Calu3 (cell line): ENCODE measurements around the gene PLCH2. TPM values are rescaled to one million over a fixed set of nuclear protein-coding genes. Genes with fewer than 3 reads are reported as not detected.

Experiments
- BruUV-seq: library from RNA; stranded (reverse); fragments of 400-500 nt; replicated peaks from 2 replicates; lab custom pipeline; 2021; lab: Mats Ljungman, UMichigan
- CTCF ChIA-PET: fragments of 300-600 bp; sonication (Branson Sonifier 250); formaldehyde crosslinking; loops from one replicate; lab custom pipeline; 2022; ENCODE audit warnings: antibody characterized with exemption; lab: Charles Lee
- DNase-seq: peaks from one replicate; pipeline ENCODE4 v3.0.0; 2022
- H3K27ac Mint-ChIP-seq: one replicate; pipeline ENCODE4 v1.8.0; 2022; ENCODE audit warnings: mixed read lengths; ENCODE audit not compliant: unreplicated experiment
- H3K27me3 Mint-ChIP-seq: one replicate; pipeline ENCODE4 v1.8.0; 2022; ENCODE audit warnings: mixed read lengths; ENCODE audit not compliant: unreplicated experiment
- H3K36me3 Mint-ChIP-seq: one replicate; pipeline ENCODE4 v1.8.0; 2022; ENCODE audit warnings: mild to moderate bottlenecking, moderate library complexity, mixed read lengths; ENCODE audit not compliant: insufficient read depth, unreplicated experiment
- H3K4me1 Mint-ChIP-seq: one replicate; pipeline ENCODE4 v1.8.0; 2022; ENCODE audit warnings: mild to moderate bottlenecking, low read depth, mixed read lengths; ENCODE audit not compliant: unreplicated experiment
- H3K4me3 Mint-ChIP-seq: one replicate; pipeline ENCODE4 v1.8.0; 2022; ENCODE audit warnings: mild to moderate bottlenecking, low read depth, moderate library complexity, mixed read lengths; ENCODE audit not compliant: unreplicated experiment
- H3K9me3 Mint-ChIP-seq: one replicate; pipeline ENCODE4 v1.8.0; 2022; ENCODE audit warnings: low read depth, mixed read lengths; ENCODE audit not compliant: unreplicated experiment
- CTCF ChIP-seq: fragments of 200-600 bp; IDR thresholded peaks from one replicate; pipeline ENCODE4 v1.8.0; 2022; ENCODE audit warnings: antibody characterized with exemption; ENCODE audit not compliant: unreplicated experiment
- intact Hi-C: fragments of 100-400 bp; cut with micrococcal nuclease; formaldehyde crosslinking; loops from one replicate; pipeline ENCODE4 v1.10.0; 2022; ENCODE audit not compliant: unreplicated experiment
- total RNA-seq: library from RNA; stranded (reverse); gene quantifications from 2 replicates; pipeline ENCODE4 v1.2.3, GENCODE V29; 2022

PLCH2 gene
- total RNA-seq, 1 experiment from 2014 or later, result 3.1 TPM

GRCh38 chr1:2507744-2508155 is 31.7 kb downstream of the PLCH2 start:
- no peaks in the 10 kb centered on the region for H3K4me1 Mint-ChIP-seq
- peaks cover 7% of the 10 kb centered on the region for H3K36me3 Mint-ChIP-seq
- TF ChIP-seq CTCF, result no peak
- DNase-seq, result no peak
- H3K4me3 Mint-ChIP-seq, result no peak overlapping the region
- intact Hi-C loops, result no loop called here
- BruUV-seq, result no TSS peak
- CTCF ChIA-PET, result no interaction called here
- no peaks in the 10 kb centered on the region for H3K27me3 Mint-ChIP-seq
- H3K9me3 Mint-ChIP-seq, result no peaks in the 10 kb centered on the region
- no peak overlapping the region for H3K27ac Mint-ChIP-seq

- no TSS peak for BruUV-seq
- no peak for DNase-seq
- Mint-ChIP-seq H3K27ac (no peak overlapping the region), H3K9me3 (no peaks in the 10 kb centered on the region), H3K27me3 (no peaks in the 10 kb centered on the region), H3K4me3 (no peak overlapping the region), H3K36me3 (peaks cover 7% of the 10 kb centered on the region), H3K4me1 (no peaks in the 10 kb centered on the region)
- TF ChIP-seq CTCF, result no peak
- intact Hi-C loops, result no loop called here
- CTCF ChIA-PET, result no interaction called here
These were observed 32.1 kb downstream of the PLCH2 start for GRCh38 chr1:2508180-2508579.

- Mint-ChIP-seq H3K4me3 (no peak overlapping the region), H3K36me3 (peaks cover 7% of the 10 kb centered on the region), H3K9me3 (no peaks in the 10 kb centered on the region), H3K4me1 (no peaks in the 10 kb centered on the region), H3K27ac (no peak overlapping the region), H3K27me3 (no peaks in the 10 kb centered on the region)
- intact Hi-C loops, result no loop called here
- TF ChIP-seq CTCF, result no peak
- DNase-seq, result no peak
- BruUV-seq, result no TSS peak
- CTCF ChIA-PET, result no interaction called here
These were observed 32.7 kb downstream of the PLCH2 start for GRCh38 chr1:2508751-2509150.

- Mint-ChIP-seq H3K27ac (no peak overlapping the region), H3K9me3 (no peaks in the 10 kb centered on the region), H3K27me3 (no peaks in the 10 kb centered on the region), H3K36me3 (peaks cover 7% of the 10 kb centered on the region), H3K4me1 (no peaks in the 10 kb centered on the region), H3K4me3 (no peak overlapping the region)
- DNase-seq, result no peak
- intact Hi-C loops, result no loop called here
- CTCF ChIA-PET, result no interaction called here
- TF ChIP-seq CTCF, result no peak
- no TSS peak for BruUV-seq
These were observed 33.5 kb downstream of the PLCH2 start for GRCh38 chr1:2509589-2509988.
